IMR-90 (cell line): ENCODE measurements around the gene PAWR. TPM values are rescaled to one million over a fixed set of nuclear protein-coding genes. Genes with fewer than 3 reads are reported as not detected.

Experiments used
- ATAC-seq: fragments of 200-7000 bp; cut with Tn5 transposase; 2 replicates; pipeline ENCODE4 v1.9.1; 2020; ENCODE audit warnings: low read depth, mild to moderate bottlenecking, moderate library complexity
- BruUV-seq: library from RNA; stranded (reverse); fragments of 400-500 nt; replicated peaks from 2 replicates; lab custom pipeline; 2021; lab: Mats Ljungman, UMichigan
- CTCF ChIA-PET: fragments of 300-600 bp; formaldehyde crosslinking; extraction: SDS; loops from one replicate; lab custom pipeline; 2021; ENCODE audit warnings: antibody characterized with exemption; lab: Yijun Ruan, JAX
- POLR2A ChIA-PET: fragments of 300-600 bp; sonication (Branson Sonifier 250); formaldehyde crosslinking; loops from one replicate; lab custom pipeline; 2022; ENCODE audit warnings: antibody characterized with exemption; ENCODE audit not compliant: unreplicated experiment; lab: Charles Lee
- DNase-seq: peaks from one replicate; pipeline ENCODE4 v3.0.0; 2013
- H2AFZ ChIP-seq: replicated peaks from 2 replicates; pipeline ENCODE3; 2013; ENCODE audit warnings: low read length, mild to moderate bottlenecking; ENCODE audit not compliant: poor library complexity
- H2AK5ac ChIP-seq: 2 replicates; pipeline ENCODE4 v1.6.1; 2013; ENCODE audit warnings: low read depth, low read length, inconsistent platforms
- H2AK9ac ChIP-seq: replicated peaks from 2 replicates; pipeline ENCODE3; 2013; ENCODE audit warnings: mild to moderate bottlenecking, low read depth, low read length, moderate library complexity; ENCODE audit not compliant: poor library complexity
- H2BK120ac ChIP-seq: 2 replicates; pipeline ENCODE4 v1.6.1; 2013; ENCODE audit warnings: low read depth, low read length, inconsistent platforms
- H2BK15ac ChIP-seq: 3 replicates; pipeline ENCODE4 v1.6.1; 2013; ENCODE audit warnings: low read depth, low read length, inconsistent platforms
- H2BK20ac ChIP-seq: 2 replicates; pipeline ENCODE4 v1.6.1; 2013; ENCODE audit warnings: low read depth, mild to moderate bottlenecking, inconsistent platforms, low read length, moderate library complexity
- H2BK5ac ChIP-seq: 2 replicates; pipeline ENCODE4 v1.6.1; 2013; ENCODE audit warnings: mild to moderate bottlenecking, low read depth, low read length, inconsistent platforms; ENCODE audit not compliant: poor library complexity, severe bottlenecking
- H3K14ac ChIP-seq: replicated peaks from 2 replicates; pipeline ENCODE4 v1.6.1; 2013; ENCODE audit warnings: low read depth, low read length, inconsistent platforms
- H3K18ac ChIP-seq: 2 replicates; pipeline ENCODE4 v1.6.1; 2013; ENCODE audit warnings: low read depth, low read length, control low read depth
- H3K23ac ChIP-seq: 2 replicates; pipeline ENCODE4 v1.6.1; 2013; ENCODE audit warnings: low read depth, low read length, inconsistent platforms
- H3K27ac ChIP-seq: 2 replicates; pipeline ENCODE4 v1.5.1; 2013; ENCODE audit warnings: mild to moderate bottlenecking, control low read depth, low read length; ENCODE audit not compliant: insufficient read depth
- H3K27me3 ChIP-seq: 2 replicates; pipeline ENCODE4 v1.6.1; 2013; ENCODE audit warnings: low read length; ENCODE audit not compliant: control insufficient read depth, insufficient read depth
- H3K36me3 ChIP-seq: 2 replicates; pipeline ENCODE4 v1.6.1; 2013; ENCODE audit warnings: low read length, mixed read lengths; ENCODE audit not compliant: control insufficient read depth, insufficient read depth
- H3K4ac ChIP-seq: 2 replicates; pipeline ENCODE4 v1.6.1; 2013; ENCODE audit warnings: low read depth, low read length, inconsistent platforms
- H3K4me1 ChIP-seq: 2 replicates; pipeline ENCODE4 v1.6.1; 2013; ENCODE audit warnings: low read length, mixed read lengths; ENCODE audit not compliant: control insufficient read depth, insufficient read depth
- H3K4me2 ChIP-seq: 2 replicates; pipeline ENCODE4 v1.6.1; 2013; ENCODE audit warnings: low read depth, mild to moderate bottlenecking, control low read depth, low read length, moderate library complexity
- H3K4me3 ChIP-seq: 2 replicates; pipeline ENCODE4 v1.5.1; 2013; ENCODE audit warnings: low read depth, mild to moderate bottlenecking, control low read depth, low read length, moderate library complexity; ENCODE audit not compliant: insufficient read depth
- H3K56ac ChIP-seq: 2 replicates; pipeline ENCODE4 v1.6.1; 2013; ENCODE audit warnings: low read length, inconsistent platforms; ENCODE audit not compliant: insufficient read depth; ENCODE audit errors: extremely low read depth
- H3K79me1 ChIP-seq, 2 experiments: 2 replicates each; pipeline ENCODE4 v1.6.1; 2013; ENCODE audit warnings: low read length in 2 of 2, inconsistent platforms in 1 of 2, low read depth in 1 of 2
- H3K9ac ChIP-seq: 2 replicates; pipeline ENCODE4 v1.6.1; 2013; ENCODE audit warnings: low read depth, low read length, control low read depth
- H3K9me1 ChIP-seq: 2 replicates; pipeline ENCODE4 v1.6.1; 2013; ENCODE audit warnings: low read length, inconsistent platforms; ENCODE audit not compliant: insufficient read depth
- H3K9me3 ChIP-seq: 2 replicates; pipeline ENCODE4 v1.6.1; 2013; ENCODE audit warnings: low read length; ENCODE audit not compliant: control insufficient read depth, insufficient read depth
- H4K20me1 ChIP-seq: 2 replicates; pipeline ENCODE4 v1.6.1; 2013; ENCODE audit warnings: low read length, inconsistent platforms; ENCODE audit not compliant: insufficient read depth
- H4K5ac ChIP-seq: 2 replicates; pipeline ENCODE4 v1.6.1; 2013; ENCODE audit warnings: mild to moderate bottlenecking, low read depth, low read length, control low read depth
- H4K8ac ChIP-seq, 2 experiments: 2 replicates each; pipeline ENCODE4 v1.6.1; 2013; ENCODE audit warnings: low read depth in 2 of 2, low read length in 2 of 2, control low read depth in 1 of 2, inconsistent platforms in 1 of 2
- H4K91ac ChIP-seq: 2 replicates; pipeline ENCODE4 v1.6.1; 2013; ENCODE audit warnings: low read depth, low read length, inconsistent platforms; ENCODE audit not compliant: insufficient read depth
- ELK1 ChIP-seq: fragments of 150-350 bp; IDR thresholded peaks from 2 replicates; pipeline ENCODE4 v1.6.1; 2016; ENCODE audit warnings: low read depth, mild to moderate bottlenecking, low read length, moderate library complexity, borderline replicate concordance
- MAZ ChIP-seq: IDR thresholded peaks from 2 replicates; pipeline ENCODE4 v1.6.1; 2012; ENCODE audit warnings: low read depth, mild to moderate bottlenecking, low read length, improper control_type of control experiment, moderate library complexity, borderline replicate concordance
- POLR2A ChIP-seq: IDR thresholded peaks from 2 replicates; pipeline ENCODE4 v1.6.1; 2012; ENCODE audit warnings: mild to moderate bottlenecking, low read depth, low read length
- RAD21 ChIP-seq: IDR thresholded peaks from 2 replicates; pipeline ENCODE4 v1.6.1; 2012; ENCODE audit warnings: low read length, improper control_type of control experiment
- RCOR1 ChIP-seq: IDR thresholded peaks from 2 replicates; pipeline ENCODE4 v1.6.1; 2012; ENCODE audit warnings: mild to moderate bottlenecking, low read length, improper control_type of control experiment; ENCODE audit not compliant: insufficient replicate concordance
- SMC3 ChIP-seq: fragments of 150-350 bp; IDR thresholded peaks from 2 replicates; pipeline ENCODE4 v1.6.1; 2016; ENCODE audit warnings: low read depth, mild to moderate bottlenecking, antibody characterized with exemption, low read length, moderate library complexity
- WGBS, 2 experiments: methylation state at CpG; one replicate each; pipeline versions ENCODE4 v1.1.5 to v1.1.7; 2013; ENCODE audit warnings: missing lambda C conversion rate in 2 of 2; ENCODE audit not compliant: insufficient read length in 1 of 2; ENCODE audit errors: extremely low coverage in 2 of 2; 5-methylcytosine and 5-hydroxymethylcytosine counted together
- dilution Hi-C: fragments of 300-500 bp; cut with HindIII; formaldehyde crosslinking; loops from one replicate; pipeline ENCODE4 v1.14.3; 2018; ENCODE audit warnings: low sequenced_read_pairs; ENCODE audit not compliant: unreplicated experiment
- in situ Hi-C: fragments of 300-500 bp; cut with MboI; formaldehyde crosslinking; loops from 3 replicates; pipeline ENCODE4 v1.14.3; 2019; ENCODE audit warnings: low sequenced_read_pairs, inconsistent platforms, mixed read lengths
- intact Hi-C: fragments of 100-400 bp; cut with micrococcal nuclease; formaldehyde crosslinking; loops from 2 replicates; pipeline ENCODE4 v1.10.0; 2022
- polyA plus RNA-seq, 3 experiments: library from polyadenylated mRNA; depleted of rRNA; stranded (reverse); fragments of >200 nt; gene quantifications; 2 replicates each; pipeline ENCODE4 v1.2.3, GENCODE V29; 2012; ENCODE audit warnings: low replicate concordance in 1 of 3
- total RNA-seq: library from RNA; depleted of rRNA; stranded (reverse); fragments of >200 nt; gene quantifications from 2 replicates; pipeline ENCODE4 v1.2.3, GENCODE V29; 2012

Gene PAWR
- total and polyA plus RNA-seq, 2 of the 4 experiments (the other 2 are of a cell fraction), result 13.2 to 13.6 TPM

- Histone ChIP-seq H3K27me3 (no peaks in the 10 kb centered on the region), H4K8ac (no peak overlapping the region), H3K4me2 (no peak overlapping the region), H3K56ac (no peak overlapping the region), H3K79me1 (peaks cover 9 to 14% of the 10 kb centered on the region in 2 experiments; a peak in 3 of 4 replicates), H2BK20ac (no peak overlapping the region), H3K4me3 (no peak overlapping the region), H3K36me3 (no peaks in the 10 kb centered on the region; the same call in 1 of the 2 replicates), H2AFZ (no peak overlapping the region), H4K20me1 (no peaks in the 10 kb centered on the region), H3K4ac (no peak overlapping the region), H3K23ac (0 out of 2 replicates have a peak overlapping the region, but pooled peaks have one; percentile 2), H3K27ac (no peak overlapping the region), H3K18ac (no peak overlapping the region), H3K9me1 (peaks cover 3% of the 10 kb centered on the region), H3K9ac (no peak overlapping the region), H2AK9ac (no peak overlapping the region), H3K9me3 (no peaks in the 10 kb centered on the region), H2BK120ac (no peak overlapping the region), H3K14ac (no peak overlapping the region), H2AK5ac (no peak overlapping the region), H4K5ac (no peak overlapping the region), H4K91ac (no peak overlapping the region), H2BK15ac (no peak overlapping the region), H2BK5ac (no peak overlapping the region), H3K4me1 (peaks cover 2% of the 10 kb centered on the region; the same call in 1 of the 2 replicates)
- DNase-seq (no peak), ATAC-seq (no peak)
- intact Hi-C loops (no loop called here), in situ Hi-C loops (no loop called here), dilution Hi-C loops (no loop called here)
- CTCF ChIA-PET, result no interaction called here
- no CpG with 5 or more reads among the region's 3 CpGs for WGBS, 2 experiments
- no peak for TF ChIP-seq MAZ
- TF ChIP-seq SMC3, result no peak
- no peak for TF ChIP-seq RCOR1
- TF ChIP-seq RAD21, result no peak
- no peak for TF ChIP-seq ELK1
- TF ChIP-seq POLR2A, result no peak
- BruUV-seq, result no TSS peak
- POLR2A ChIA-PET, result no interaction called here
Measured at GRCh38 chr12:79592865-79593264, 97.9 kb downstream of the PAWR start.
